Left renal cortex interstitium (tissue), 4 donors: ENCODE results near the gene AUTS2. TPM values are rescaled to one million over a fixed set of nuclear protein-coding genes. Genes with fewer than 3 reads are reported as not detected.

Experiments
- DNase-seq, 4 donors: peaks; one replicate each; pipeline ENCODE4 v3.0.0-alpha.2; 2013; ENCODE audit warnings: low read depth in 4 of 4, low spot score in 2 of 4, missing footprints in 1 of 4
- polyA plus RNA-seq, 4 donors: library from polyadenylated mRNA; unstranded; fragments of 120-200 nt; gene quantifications; one replicate each; pipeline ENCODE4 v1.2.1, GENCODE V29; 2013; ENCODE audit not compliant: insufficient read length in 4 of 4

AUTS2 gene
- polyA plus RNA-seq, 4 donors = 56.5 to 144 (median 82.8) TPM

DNA sequence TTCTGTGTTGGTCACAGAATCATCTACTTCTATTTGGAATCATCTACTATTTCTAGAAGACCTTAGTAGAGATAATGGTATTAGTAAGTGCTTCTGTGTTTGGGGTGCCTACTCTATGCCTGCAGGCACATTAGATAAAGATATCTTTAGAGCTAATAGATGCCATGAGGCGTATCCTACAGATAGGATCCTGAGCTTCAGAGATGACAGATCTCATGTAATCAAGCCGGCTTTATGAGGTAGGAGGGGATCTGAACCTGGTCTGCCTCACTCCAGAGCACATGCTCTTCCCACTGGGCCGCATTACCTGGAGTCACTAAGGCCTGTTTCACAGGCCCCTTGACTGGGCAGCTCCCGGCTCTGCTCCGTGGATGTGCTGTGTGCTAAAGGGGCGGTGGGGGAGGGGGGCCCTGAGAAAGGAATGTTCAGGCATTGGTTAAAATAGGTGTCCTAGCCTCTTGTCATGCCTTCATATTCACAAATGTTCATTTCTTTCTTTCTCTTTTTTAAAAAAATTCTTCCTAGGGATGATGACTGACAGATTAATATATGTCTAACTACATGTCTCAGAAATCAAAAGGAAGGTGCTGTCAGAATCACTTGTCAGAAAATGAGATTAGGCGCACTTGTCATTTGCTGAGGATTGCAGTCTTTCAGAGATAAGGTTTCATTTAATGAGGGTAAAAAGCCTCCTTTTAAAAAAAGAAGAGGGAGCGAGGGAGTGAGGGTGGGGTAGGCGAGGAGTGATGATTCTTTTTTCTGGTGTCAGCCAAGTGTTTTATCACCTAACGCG lies 1075.7 kb downstream of the AUTS2 start:
- no peak for DNase-seq

DNA sequence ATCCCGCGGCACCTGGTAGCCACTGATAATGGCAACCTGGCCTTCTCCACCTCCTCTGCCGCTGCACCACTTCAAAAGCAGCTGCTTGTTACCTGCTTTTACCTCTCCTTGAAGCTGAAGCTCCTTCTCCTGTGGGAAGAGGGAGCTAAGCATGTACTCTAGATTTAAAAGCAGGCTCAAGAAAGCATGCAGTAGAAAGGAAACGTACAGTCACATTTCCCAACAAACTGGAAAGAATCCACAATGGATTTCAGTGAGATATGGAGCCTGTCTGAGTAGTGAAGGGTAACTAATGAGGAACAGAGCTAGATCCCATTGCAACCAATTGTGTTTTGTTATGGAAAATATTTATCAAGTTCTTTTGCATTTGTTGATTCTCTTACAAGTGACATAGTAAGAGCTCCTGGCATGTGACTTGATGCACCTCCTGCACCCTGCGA lies 1076.3 kb downstream of the AUTS2 start:
- DNase-seq = no peak

DNA sequence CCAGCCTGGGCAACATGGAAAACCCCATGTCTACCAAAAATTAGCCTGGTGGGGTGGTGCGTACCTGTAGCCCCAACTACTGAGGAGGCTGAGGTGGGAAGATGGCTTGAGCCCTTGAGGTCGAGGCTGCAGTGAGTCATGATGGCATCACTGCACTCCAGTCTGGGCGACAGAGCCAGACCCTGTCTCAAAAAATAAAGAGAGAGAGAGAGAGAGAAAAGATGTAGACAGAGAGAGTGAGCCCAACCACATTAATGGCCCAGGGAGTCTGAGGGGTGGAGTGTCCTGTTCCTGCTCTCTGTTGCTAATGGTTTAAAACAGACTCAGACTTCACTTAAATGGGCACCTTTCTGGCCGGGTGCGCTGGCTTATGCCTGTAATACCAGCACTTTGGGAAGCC lies 1078.0 kb downstream of the AUTS2 start:
- DNase-seq = no peak

DNA sequence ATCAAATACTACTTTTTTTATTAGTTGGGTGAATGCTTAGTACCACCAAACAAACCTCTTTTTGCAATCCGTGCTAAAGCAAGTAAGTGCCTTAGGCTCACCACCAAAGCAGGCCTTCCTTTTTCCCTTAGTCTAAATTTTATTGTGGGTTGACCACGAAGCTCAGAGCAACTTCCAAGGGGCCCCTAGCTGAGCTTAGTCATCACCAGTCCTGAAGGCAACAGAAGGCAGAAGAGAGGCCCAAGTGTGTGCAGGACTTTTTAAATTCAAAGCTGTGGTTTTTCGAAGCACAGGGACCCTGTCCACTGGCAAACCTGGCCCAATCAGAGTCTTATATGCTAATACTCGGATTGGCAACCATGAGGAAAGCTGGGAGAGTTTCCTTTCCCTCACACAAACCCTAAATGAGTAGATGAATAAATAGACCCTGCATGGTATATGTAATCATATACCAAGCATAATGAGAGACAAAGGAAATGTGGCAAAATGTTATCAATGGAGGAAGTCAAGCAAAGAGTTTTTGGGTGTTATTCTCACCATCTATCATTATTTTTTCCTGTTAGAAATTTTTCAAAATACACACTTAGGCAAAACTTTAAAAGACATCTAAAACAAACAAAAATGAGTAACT lies 1080.5 kb downstream of the AUTS2 start:
- DNase-seq = no peak

DNA sequence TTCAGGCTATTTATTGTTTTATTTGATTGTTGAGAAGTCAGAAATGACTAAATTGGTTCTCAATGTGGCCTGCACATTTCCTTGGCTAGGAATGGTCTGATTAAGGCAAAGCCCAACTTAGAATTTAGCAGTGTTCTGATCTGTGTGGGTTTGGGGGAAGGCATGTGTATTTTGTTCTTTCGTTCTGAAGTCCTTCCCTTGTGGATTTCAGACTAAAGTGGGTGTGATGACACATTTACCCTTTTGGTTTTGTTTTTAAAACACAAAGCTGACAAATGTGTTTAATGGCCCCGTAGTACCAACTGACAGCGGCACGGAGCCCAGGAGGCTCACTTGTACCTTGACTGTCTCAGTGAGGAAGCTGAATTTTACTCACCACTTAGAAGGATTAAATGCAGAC lies 1081.4 kb downstream of the AUTS2 start:
- no peak for DNase-seq

DNA sequence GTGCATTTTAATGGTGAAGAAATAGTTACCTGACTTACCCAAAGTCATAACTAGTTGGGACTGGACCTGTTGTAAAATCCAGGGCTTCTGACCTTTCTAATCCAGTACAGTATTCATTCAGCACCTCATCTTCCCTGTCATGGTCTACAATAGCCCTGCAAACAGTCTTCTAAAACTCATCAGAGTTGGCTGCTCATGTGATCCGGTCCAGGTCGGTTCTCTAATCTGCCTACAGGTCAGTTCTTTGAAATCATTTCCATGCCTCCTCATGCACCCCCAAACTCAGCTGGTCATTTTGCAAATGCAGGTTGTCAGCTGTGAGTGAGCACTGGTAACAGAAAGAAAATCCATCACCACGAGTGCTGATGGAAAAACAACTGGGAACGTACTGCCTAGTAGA lies 1082.0 kb downstream of the AUTS2 start:
- DNase-seq = no peak

DNA sequence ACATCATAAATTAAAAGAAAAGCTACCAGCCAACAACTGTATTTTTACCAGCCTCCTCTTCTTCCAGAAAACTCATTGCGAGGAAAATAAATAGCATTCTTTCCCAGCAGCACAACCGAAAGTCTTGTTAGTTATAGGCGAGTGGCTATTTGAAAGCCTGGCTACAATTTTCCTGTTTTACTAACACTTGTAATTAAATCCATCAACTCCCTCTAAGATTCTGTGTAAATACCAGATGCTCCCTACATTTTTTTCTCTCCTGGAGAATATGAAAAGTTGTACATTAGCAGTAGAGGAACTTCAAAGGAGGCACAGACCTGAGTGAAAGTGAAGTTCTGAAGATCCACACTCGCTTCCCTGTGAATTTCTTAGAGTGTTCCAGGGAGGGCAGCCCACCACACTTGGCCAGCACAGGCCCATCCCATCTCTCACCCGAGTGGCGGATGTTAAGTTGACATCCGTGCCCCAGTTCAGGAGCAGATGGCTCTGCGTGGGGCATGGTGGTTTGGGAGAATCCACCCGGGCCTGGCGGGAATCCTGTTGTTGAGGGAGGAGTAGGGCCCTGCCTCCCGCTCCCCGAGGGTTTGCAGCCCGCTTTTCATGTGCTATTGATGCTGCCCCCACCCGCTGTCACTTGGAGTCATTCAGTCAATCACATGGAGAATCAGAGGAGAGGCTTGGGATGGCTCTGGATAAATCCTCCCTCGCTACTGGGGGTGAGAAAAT lies 1082.6 kb downstream of the AUTS2 start:
- DNase-seq = no peak

DNA sequence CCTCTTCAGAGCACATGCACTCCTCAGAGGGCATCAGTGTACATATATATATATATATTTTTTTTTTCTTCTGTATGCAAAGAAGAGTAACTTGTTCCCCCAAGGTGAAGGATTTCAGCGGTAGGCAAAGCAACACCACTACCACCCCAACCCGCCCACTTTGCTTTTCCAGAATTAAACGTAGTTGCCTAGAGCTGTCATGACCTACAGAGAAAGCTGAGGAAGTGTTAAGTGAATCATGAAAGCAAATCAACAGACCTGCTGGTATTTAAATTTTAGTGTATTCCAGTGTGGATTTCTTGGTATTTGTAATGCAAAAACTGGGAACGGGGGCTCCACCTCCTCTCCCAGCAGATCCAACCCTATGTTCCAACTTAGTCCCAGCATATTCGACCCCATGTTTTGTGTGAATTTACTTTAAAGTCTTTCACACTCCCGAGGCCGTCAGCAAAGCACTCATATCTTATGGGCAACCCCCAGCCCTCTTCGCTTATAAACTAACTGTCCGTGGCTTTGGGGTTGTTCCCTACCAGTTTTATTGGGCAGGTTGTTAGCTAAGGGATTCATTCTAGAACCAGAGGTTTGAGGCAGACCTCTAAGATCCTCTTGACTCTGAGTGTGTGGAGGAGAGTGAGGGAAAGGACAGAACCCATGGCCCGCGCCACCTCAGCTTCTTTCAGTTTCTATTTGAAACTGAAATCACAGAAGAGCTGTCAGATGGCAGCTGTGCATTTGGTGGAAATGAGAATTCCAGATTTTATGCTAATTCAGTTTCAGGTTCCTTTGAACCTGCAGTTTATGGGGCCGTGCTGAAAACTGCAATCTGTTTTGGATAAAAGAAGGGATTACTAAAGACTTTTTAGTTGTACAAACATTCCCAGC lies 1083.4 kb downstream of the AUTS2 start:
- no peak for DNase-seq

DNA sequence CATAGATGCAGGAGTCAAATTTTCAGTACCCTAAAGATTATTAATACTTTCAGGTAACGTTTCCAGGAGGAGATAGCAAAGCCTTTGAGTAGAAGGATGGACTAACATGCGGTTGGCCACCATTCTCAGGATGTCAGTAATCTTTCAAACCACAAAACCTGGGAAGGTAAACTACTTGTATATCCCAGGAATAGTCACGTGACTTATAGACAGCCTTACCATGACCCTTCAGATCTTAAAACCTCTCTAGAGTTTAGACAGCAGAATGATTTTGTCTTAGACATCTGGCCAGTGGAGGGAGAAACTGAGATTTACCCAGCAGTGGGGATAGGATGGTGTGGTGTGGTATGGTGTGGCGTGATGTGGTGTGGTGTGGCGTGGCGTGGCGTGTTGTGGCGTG lies 1085.9 kb downstream of the AUTS2 start:
- DNase-seq = no peak

DNA sequence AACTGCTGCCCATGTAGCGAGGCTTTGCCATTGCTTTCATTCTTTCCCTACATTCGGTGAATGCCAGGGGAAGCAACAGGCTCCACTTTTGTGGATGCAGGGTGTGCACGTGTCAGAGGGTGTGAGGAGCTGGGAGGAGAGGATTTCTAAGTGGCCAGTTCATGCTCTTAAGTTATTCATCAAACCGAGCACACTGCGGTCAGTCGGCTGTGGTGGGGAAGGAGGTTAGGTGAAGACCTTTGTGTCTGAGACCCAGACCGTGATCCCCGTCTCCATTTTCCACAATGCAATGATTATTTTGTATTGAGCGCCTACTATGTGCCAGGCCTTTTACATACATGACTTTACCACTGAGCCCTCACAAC lies 1095.0 kb downstream of the AUTS2 start:
- DNase-seq = peak in 1 of 4 donors; percentile 44

DNA sequence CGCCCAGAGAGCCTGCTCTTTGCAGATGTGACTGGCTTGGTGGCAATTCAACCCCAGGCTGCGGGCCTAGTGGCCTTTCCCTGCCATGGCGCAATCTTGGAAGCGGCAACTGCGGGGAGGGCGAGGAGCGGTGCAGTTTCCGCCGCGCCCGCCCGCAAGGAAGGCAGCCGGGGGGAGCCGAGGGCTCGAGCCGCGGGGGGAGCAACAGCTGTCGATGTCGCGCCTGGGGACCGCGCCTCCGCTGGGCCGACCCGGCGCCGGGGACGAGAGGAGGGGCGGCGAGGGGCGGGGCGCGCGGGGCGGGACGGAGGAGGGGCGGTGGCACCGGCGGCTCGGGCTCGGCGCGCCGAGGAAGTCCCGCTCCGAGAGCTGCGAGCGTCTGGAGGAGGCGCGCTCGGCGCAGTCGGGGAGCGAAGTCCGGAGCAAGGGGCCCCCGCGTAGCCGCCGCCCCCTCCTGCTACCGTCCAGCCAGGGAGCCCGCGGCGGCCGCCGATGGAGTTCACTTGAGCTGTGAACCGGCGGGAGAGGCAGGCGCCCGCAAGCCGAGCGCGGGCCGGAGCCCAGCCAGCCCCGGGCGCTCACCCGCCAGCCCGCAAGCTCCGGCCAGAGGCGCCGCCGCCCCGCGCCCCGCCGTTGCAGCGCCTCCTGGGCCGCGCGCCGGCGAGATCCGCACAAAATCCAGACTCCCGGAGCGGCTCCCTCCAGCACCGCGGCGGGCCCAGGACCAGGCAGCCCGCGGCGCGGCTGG lies 1095.6 kb downstream of the AUTS2 start:
- peak in 1 of 4 donors; percentile 60 for DNase-seq

DNA sequence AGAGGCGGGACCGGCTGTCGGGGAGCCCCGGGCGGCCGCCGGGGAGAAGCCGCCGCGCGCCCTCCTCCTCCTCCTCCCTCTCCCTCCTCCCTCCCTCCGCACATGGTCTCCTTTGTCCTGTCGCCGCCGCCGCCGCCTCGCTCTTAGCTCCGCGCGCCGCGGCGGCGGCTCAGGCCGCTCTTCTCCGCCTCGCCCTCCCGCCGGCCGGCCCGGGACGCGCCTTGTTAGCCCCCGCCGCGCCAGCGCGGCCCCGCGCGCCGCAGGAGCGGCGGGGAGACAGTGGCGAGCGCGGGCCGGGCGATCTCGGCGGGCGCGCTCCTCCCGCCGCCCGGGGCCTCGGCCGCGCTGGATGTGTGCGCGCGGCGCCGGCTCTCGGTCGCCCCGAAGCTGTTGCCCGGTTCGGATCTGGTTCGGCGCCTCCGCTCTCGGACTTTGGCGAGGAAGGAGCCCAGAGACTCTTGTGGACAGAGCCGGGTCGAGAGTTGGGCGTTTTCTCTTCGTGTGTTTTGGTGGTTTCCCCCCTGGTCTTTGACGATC lies 1096.2 kb downstream of the AUTS2 start:
- no peak for DNase-seq

DNA sequence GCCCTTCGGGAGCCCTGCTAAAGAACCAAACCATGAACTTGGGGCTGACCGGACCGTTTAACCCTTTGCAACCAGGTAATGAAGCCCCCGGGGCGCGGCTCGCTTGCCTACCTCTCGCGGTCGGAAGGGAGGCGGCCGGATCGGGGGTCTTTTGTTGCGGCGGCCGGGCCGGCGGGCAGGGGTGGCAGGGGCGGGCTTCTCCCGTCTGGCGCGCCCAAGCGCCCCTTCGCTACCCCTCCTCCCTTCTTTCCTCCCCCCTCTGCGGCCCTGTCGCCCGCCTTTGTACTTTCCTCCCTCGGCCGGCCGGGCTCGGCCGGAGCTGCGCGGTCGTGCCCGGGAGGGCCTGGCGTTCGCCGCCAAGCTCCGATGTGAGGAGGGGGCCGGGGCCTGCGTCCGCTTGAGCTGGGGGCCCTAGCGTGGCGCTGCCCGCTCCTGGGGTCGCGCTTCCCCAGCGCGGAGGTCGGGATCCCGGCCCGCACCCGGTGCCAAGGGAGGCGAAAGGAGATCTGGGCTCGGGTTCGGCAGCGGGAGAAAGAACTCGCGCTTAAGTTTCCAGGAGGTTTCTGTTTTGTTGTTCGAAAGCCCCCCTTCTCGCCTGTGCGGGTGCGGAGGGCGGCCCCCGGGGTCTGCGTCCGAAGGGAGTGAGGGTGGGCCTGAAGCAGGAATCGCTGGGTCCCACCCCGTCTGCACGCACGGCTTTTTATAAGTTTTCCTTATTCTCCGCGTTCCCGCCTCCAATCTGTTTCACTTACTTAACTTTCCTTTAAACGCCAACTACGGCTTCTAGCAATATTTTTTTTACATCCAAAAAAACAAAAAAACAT lies 1096.9 kb downstream of the AUTS2 start:
- DNase-seq = no peak

DNA sequence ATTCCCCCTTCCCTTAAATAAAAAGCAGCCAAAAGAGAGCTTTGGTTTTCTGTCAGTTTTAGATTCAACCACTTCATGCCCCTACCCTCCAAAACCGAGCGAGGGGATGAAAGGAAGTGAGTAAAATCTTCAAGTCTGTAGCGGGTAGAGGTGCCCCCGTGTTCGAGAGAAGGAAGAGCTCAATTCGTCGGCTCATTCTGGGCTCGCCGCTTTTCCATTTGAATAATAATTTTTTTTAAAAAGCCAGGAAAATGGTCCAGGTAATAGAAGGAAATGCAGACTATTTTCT lies 1097.5 kb downstream of the AUTS2 start:
- no peak for DNase-seq

DNA sequence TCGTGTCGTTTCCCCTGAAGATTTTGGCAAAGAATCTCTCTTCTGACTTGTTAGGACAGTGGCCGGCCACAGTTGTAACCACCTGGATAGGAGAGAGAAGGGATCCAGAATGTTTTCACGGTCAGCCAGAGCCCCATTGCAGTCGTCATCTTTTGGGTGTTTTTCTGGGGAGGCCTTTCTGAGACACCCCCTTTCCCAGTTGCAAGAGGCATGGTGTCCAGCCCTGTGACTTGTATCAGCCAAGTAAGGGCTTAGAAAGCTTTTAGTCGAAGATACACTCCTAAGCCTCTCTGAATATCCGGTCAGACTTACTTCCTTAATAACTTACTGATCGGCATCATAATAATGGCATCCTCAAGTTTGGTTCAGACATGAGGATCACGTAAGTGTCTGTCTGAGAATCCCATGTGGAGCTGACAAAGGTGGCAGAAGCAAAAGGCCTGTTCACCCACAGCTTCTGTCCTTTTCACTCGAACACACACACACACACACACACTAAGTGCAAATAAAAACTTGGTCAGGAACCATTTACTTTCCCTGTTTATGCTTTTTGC lies 1098.0 kb downstream of the AUTS2 start:
- DNase-seq = no peak

DNA sequence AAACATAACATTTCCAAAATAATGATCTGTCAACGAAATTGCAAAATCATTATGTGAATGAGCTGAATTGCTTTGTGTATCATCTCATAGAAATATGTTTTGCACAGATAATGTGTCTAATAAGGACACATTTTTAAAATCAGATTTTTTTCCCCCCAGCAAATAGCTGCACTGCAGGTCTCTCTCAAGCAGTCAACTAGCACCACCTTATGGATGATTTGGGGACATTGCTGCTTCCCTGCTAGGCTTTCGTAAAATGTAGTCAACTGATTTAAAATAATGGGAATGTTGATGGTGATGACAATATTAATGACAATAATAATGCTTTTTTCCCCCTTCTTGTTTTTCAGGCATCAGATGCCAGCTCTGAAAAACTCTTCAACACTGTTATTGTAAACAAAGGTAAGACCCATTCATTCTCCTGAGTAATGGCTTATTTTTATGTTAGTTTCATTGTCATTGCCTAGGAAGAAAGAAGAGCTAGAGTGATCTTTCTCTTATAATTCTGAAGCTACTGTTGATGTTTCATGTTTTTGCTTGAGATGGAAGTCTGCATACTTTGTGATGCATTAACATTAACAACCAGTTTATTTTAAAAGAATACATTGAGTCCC lies 1100.1 kb downstream of the AUTS2 start:
- no peak for DNase-seq

DNA sequence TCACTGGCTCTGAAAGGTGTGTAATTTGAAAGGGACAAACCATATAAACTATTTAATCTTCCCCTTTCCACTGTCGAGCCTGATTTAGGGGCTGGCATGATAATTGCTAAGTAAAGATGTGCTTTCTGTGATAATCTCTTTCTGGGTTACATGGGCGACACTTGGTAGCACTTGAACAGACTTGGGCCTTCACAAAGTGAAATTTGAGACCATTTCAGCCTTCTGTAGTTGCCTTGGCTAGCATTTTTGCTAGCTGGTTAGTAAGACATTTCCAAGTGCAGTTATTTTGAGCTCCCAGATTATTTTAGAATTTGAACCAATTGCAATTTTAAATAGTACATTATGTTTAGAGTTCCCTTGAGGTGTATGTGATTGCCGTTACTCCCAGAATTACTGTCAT lies 1101.0 kb downstream of the AUTS2 start:
- DNase-seq = no peak
